ENCODE data around the gene MXD4. TPM values are rescaled to one million over a fixed set of nuclear protein-coding genes. Genes with fewer than 3 reads are reported as not detected.

Gene MXD4
- total and polyA plus RNA-seq, 9 of the 15 experiments (the other 6 are each of a cell fraction or from before 2014, with no cell fraction given): 0.06 to 13.5 (median 5.9) TPM

DNA sequence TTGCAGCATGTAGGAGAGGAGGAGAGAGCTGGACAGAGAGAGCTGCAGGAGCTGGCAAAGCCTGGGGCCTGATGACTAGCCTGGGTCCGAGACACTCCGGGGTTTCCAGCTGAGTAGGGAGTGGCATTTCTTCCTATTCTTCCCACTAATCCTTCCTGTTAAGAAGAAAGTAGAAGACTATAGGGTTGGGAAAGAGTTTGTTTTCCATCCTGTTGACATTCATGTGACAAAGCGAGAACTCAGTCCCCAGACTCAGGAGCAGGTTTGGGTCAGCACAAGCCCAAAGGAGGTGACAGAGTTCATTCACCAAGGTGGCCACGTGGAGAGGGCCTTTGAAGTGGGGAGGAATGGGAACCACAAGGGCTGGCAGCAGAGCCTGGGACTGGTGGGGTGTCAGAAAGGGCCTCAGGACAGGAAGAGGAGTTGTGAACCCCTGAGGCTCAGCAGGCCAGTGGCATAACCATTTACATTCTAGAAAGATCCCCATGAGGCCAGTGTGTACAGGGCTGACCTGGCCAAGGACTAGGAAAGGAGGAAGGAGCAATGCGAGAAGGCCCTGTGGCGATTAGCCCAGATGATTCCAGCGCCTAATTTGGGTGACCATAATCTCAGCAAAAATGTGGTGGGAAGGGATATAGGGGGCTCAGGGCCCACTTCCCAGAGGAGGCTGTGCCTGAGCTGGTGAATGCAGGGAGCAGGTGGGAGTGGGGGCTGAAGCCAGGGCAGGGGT is 16.7 kb downstream of the MXD4 start:
- H3K79me2 ChIP-seq (ENCODE audit: control insufficient read depth, insufficient read depth, low read length): peaks cover 17% of the 10 kb centered on the region
- in situ Hi-C loops (cut with MboI) (no loop called here), intact Hi-C loops (cut with micrococcal nuclease) (loop anchor here (10.0 kb wide), 1 partner anchor 170 kb away; the partner anchor contains the start of genes CFAP99 and ZFYVE28)
- no peaks in the 10 kb centered on the region for H3K9me1 ChIP-seq (ENCODE audit: control insufficient read depth, insufficient read depth, low read length)
- no peak for TF ChIP-seq FOXJ2 (tag; IDR thresholded peaks at IDR 0.05)
- TF ChIP-seq, protein P1, sequence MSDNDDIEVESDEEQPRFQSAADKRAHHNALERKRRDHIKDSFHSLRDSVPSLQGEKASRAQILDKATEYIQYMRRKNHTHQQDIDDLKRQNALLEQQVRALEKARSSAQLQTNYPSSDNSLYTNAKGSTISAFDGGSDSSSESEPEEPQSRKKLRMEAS (CRISPR knock-in tag; IDR thresholded peaks at IDR 0.05): peak; percentile 38
- H4K20me1 ChIP-seq (replicated peaks; ENCODE audit: control insufficient read depth, insufficient read depth, low read length): peaks cover 1% of the 10 kb centered on the region; the same call in 1 of the 2 replicates
- H3K36me3 ChIP-seq (ENCODE audit: control insufficient read depth, insufficient read depth, low read length): peaks cover under 1% of the 10 kb centered on the region; the same call in 1 of the 3 replicates
- ChIA-PET POLR2A (interaction anchor here (1.2 kb wide), 1 partner anchor 13 kb away, joined by 5 read pairs; no protein-coding TSS in a partner anchor), CTCF (ENCODE audit: low intra/inter-chr PET ratio) (interaction anchor here (0.6 kb wide), 1 partner anchor 217 kb away, joined by 3 read pairs; no protein-coding TSS in a partner anchor)
- H3K9ac ChIP-seq (ENCODE audit: insufficient read depth in 1 of 2, low read depth in 2 of 2, low read length in 2 of 2): peak overlapping the region in 1 of 2 experiments; percentile 81; a peak in 1 of 4 replicates
- no peak overlapping the region for H3K4me3 ChIP-seq
- DNase-seq (ENCODE audit: extremely low read depth in 1 of 4, low spot score in 3 of 4) (no peak), ATAC-seq (no peak), FAIRE-seq (no peak)
- H3K4me2 ChIP-seq (ENCODE audit: insufficient read depth, low read length): no peak overlapping the region
- H2AFZ ChIP-seq (ENCODE audit: low read depth, low read length): peak overlapping the region; percentile 66
- no peaks in the 10 kb centered on the region for H3K9me3 ChIP-seq (replicated peaks; ENCODE audit: control insufficient read depth, insufficient read depth, low read depth, low read length)
- BruUV-seq (replicated peaks): no TSS peak
- H3K4me1 ChIP-seq (replicated peaks in 1 of 2; ENCODE audit: control insufficient read depth in 2 of 2, insufficient read depth in 2 of 2, low read length in 2 of 2): peaks cover 7 to 68% of the 10 kb centered on the region in 2 experiments; a peak in 4 of 5 replicates
- WGBS (ENCODE audit: insufficient coverage, low coverage, missing lambda C conversion rate): 60% methylated on average over 7 of the region's 7 CpGs
- H3K27me3 ChIP-seq (ENCODE audit: control insufficient read depth in 2 of 2, insufficient read depth in 2 of 2, low read length in 2 of 2): no peaks in the 10 kb centered on the region
- H3K27ac ChIP-seq (ENCODE audit: extremely low read depth, low read depth, low read length): 0 out of 3 replicates have a peak overlapping the region, but pooled peaks have one; percentile 6

Measured in K562 (cell line).